WTC11 (cell line): ENCODE results near the gene LRRC40.

Experiments
- CTCF ChIP-seq: fragments of 200-600 bp; IDR thresholded peaks from 2 replicates; pipeline ENCODE4 v1.8.0; 2022; ENCODE audit warnings: antibody characterized with exemption
- E2F1 ChIP-seq: sonication (generic); formaldehyde crosslinking; IDR thresholded peaks from 2 replicates; pipeline ENCODE4 v1.8.0; 2022; ENCODE audit warnings: mild to moderate bottlenecking, missing genetic modification reagents
- FOXK1 ChIP-seq: sonication (generic); formaldehyde crosslinking; IDR thresholded peaks from 2 replicates; pipeline ENCODE4 v1.8.0; 2022; ENCODE audit warnings: mild to moderate bottlenecking, moderate library complexity, missing genetic modification reagents
- JUN ChIP-seq: sonication (generic); formaldehyde crosslinking; IDR thresholded peaks from 2 replicates; pipeline ENCODE4 v1.8.0; 2023; ENCODE audit warnings: mild to moderate bottlenecking, missing genetic modification reagents
- ZMAT4 ChIP-seq: fragments of 250-450 bp; sonication (Bioruptor Pico); IDR thresholded peaks from 2 replicates; pipeline ENCODE4 v1.9.0; 2021; ENCODE audit warnings: mild to moderate bottlenecking
- ZNF423 ChIP-seq: fragments of 250-450 bp; sonication (Bioruptor Pico); IDR thresholded peaks from 2 replicates; pipeline ENCODE4 v2.1.2; 2022; ENCODE audit warnings: mild to moderate bottlenecking, moderate library complexity
- TF ChIP-seq, protein P1 (sequence below): sonication (generic); formaldehyde crosslinking; IDR thresholded peaks from 2 replicates; pipeline ENCODE4 v1.8.0; 2022; ENCODE audit warnings: mild to moderate bottlenecking, missing genetic modification reagents

DNA sequence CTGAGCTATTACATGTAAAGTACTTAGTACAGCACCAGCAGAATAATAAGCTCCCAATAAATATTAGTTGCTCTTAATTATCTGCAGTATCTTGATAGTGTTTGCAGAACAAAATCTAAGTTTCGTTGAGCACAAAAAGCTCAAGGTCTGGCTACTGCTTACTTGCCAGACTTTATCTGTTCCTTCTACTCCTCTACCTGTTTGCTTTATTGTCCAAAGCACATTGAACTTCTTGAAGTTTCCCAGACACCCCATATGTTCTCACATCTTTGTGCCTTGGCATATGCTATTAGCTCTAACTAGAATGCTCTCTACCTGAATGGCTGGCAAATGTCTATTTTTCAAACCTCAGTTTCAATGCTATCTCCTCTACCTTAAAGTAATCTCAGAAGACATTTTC, 54.9 kb downstream of the LRRC40 start:
- TF ChIP-seq CTCF (no peak), JUN (CRISPR knock-in tag) (no peak), E2F1 (no peak), FOXK1 (CRISPR knock-in tag) (no peak), ZMAT4 (CRISPR knock-in tag) (no peak), ZNF423 (CRISPR knock-in tag) (no peak)
- TF ChIP-seq, protein P1, sequence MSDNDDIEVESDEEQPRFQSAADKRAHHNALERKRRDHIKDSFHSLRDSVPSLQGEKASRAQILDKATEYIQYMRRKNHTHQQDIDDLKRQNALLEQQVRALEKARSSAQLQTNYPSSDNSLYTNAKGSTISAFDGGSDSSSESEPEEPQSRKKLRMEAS, result no peak
